Measurements from ENCODE around the gene ACHE.

- TF ChIP-seq ZC3H10 (CRISPR knock-in tag; IDR thresholded peaks at IDR 0.05) (no peak), ZNF565 (CRISPR knock-in tag; conservative IDR thresholded peaks at IDR 0.05; ENCODE audit: low read depth) (no peak), ZFP30 (CRISPR knock-in tag; IDR thresholded peaks at IDR 0.05) (no peak), PATZ1 (CRISPR knock-in tag; IDR thresholded peaks at IDR 0.05; ENCODE audit: borderline replicate concordance) (no peak), ZFP3 (CRISPR knock-in tag; IDR thresholded peaks at IDR 0.05) (no peak), SNAI2 (CRISPR knock-in tag; IDR thresholded peaks at IDR 0.05) (no peak), TOX (CRISPR knock-in tag; IDR thresholded peaks at IDR 0.05; ENCODE audit: borderline replicate concordance) (no peak), TCF4 (CRISPR knock-in tag; IDR thresholded peaks at IDR 0.05; ENCODE audit: borderline replicate concordance) (no peak), ISL1 (CRISPR knock-in tag; IDR thresholded peaks at IDR 0.05) (no peak)
- TF ChIP-seq, protein P1, sequence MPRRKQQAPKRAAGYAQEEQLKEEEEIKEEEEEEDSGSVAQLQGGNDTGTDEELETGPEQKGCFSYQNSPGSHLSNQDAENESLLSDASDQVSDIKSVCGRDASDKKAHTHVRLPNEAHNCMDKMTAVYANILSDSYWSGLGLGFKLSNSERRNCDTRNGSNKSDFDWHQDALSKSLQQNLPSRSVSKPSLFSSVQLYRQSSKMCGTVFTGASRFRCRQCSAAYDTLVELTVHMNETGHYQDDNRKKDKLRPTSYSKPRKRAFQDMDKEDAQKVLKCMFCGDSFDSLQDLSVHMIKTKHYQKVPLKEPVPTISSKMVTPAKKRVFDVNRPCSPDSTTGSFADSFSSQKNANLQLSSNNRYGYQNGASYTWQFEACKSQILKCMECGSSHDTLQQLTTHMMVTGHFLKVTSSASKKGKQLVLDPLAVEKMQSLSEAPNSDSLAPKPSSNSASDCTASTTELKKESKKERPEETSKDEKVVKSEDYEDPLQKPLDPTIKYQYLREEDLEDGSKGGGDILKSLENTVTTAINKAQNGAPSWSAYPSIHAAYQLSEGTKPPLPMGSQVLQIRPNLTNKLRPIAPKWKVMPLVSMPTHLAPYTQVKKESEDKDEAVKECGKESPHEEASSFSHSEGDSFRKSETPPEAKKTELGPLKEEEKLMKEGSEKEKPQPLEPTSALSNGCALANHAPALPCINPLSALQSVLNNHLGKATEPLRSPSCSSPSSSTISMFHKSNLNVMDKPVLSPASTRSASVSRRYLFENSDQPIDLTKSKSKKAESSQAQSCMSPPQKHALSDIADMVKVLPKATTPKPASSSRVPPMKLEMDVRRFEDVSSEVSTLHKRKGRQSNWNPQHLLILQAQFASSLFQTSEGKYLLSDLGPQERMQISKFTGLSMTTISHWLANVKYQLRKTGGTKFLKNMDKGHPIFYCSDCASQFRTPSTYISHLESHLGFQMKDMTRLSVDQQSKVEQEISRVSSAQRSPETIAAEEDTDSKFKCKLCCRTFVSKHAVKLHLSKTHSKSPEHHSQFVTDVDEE (CRISPR knock-in tag; IDR thresholded peaks at IDR 0.05), result no peak
- TF ChIP-seq, protein P2, sequence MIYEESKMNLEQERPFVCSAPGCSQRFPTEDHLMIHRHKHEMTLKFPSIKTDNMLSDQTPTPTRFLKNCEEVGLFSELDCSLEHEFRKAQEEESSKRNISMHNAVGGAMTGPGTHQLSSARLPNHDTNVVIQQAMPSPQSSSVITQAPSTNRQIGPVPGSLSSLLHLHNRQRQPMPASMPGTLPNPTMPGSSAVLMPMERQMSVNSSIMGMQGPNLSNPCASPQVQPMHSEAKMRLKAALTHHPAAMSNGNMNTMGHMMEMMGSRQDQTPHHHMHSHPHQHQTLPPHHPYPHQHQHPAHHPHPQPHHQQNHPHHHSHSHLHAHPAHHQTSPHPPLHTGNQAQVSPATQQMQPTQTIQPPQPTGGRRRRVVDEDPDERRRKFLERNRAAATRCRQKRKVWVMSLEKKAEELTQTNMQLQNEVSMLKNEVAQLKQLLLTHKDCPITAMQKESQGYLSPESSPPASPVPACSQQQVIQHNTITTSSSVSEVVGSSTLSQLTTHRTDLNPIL (CRISPR knock-in tag; IDR thresholded peaks at IDR 0.05; ENCODE audit: low read depth), result no peak
Measured at GRCh38 chr7:100882785-100883526, 12.7 kb downstream of the ACHE start.

Data from SK-N-SH treated with all-trans-retinoic acid at 6 μM for 48 hours (cell line).